MCF 10A (cell line): ENCODE results near the gene ADAMTS18. TPM values are rescaled to one million over a fixed set of nuclear protein-coding genes. Genes with fewer than 3 reads are reported as not detected.

ENCODE experiments used
- BruUV-seq: library from RNA; stranded (reverse); fragments of 400-500 nt; replicated peaks from 2 replicates; lab custom pipeline; 2021; lab: Mats Ljungman, UMichigan
- CTCF ChIA-PET: fragments of 300-600 bp; sonication (Branson Sonifier 250); formaldehyde crosslinking; extraction: SDS; loops from one replicate; lab custom pipeline; 2021; ENCODE audit warnings: antibody characterized with exemption, inconsistent platforms; lab: Yijun Ruan, JAX
- POLR2A ChIA-PET: fragments of 300-600, 350-650 bp; sonication (Branson Sonifier 250); formaldehyde crosslinking; extraction: SDS; loops from one replicate; lab custom pipeline; 2020; ENCODE audit warnings: antibody characterized with exemption, inconsistent platforms; lab: Yijun Ruan, JAX
- DNase-seq: peaks from one replicate; pipeline ENCODE4 v3.0.0-alpha.2; 2018; ENCODE audit not compliant: unreplicated experiment
- H3K27ac Mint-ChIP-seq: one replicate; pipeline ENCODE4 v1.8.0; 2022; ENCODE audit warnings: mild to moderate bottlenecking, low read depth, mixed read lengths; ENCODE audit not compliant: unreplicated experiment
- H3K27me3 Mint-ChIP-seq: one replicate; pipeline ENCODE4 v1.8.0; 2022; ENCODE audit warnings: mixed read lengths; ENCODE audit not compliant: insufficient read depth, unreplicated experiment
- H3K36me3 Mint-ChIP-seq: one replicate; pipeline ENCODE4 v1.8.0; 2022; ENCODE audit warnings: mild to moderate bottlenecking, moderate library complexity, mixed read lengths; ENCODE audit not compliant: insufficient read depth, unreplicated experiment
- H3K4me1 Mint-ChIP-seq: one replicate; pipeline ENCODE4 v1.8.0; 2022; ENCODE audit warnings: mixed read lengths; ENCODE audit not compliant: insufficient read depth, unreplicated experiment
- H3K4me3 Mint-ChIP-seq: one replicate; pipeline ENCODE4 v1.8.0; 2022; ENCODE audit warnings: mild to moderate bottlenecking, moderate library complexity, mixed read lengths; ENCODE audit not compliant: unreplicated experiment
- H3K9me3 Mint-ChIP-seq: one replicate; pipeline ENCODE4 v1.8.0; 2022; ENCODE audit warnings: mixed read lengths; ENCODE audit not compliant: unreplicated experiment
- intact Hi-C: fragments of 100-400 bp; cut with micrococcal nuclease; formaldehyde crosslinking; loops from 2 replicates; pipeline ENCODE4 v1.14.1; 2022
- total RNA-seq: library from RNA; stranded (reverse); gene quantifications from 2 replicates; pipeline ENCODE4 v1.2.3, GENCODE V29; 2022
- TF ChIP-seq, protein P1 (sequence below): fragments of 200-600 bp; IDR thresholded peaks from one replicate; pipeline ENCODE4 v1.8.0; 2022; ENCODE audit warnings: antibody characterized with exemption, mild to moderate bottlenecking; ENCODE audit not compliant: unreplicated experiment

ADAMTS18 gene
- total RNA-seq, 1 experiment from 2014 or later: not detected

DNA sequence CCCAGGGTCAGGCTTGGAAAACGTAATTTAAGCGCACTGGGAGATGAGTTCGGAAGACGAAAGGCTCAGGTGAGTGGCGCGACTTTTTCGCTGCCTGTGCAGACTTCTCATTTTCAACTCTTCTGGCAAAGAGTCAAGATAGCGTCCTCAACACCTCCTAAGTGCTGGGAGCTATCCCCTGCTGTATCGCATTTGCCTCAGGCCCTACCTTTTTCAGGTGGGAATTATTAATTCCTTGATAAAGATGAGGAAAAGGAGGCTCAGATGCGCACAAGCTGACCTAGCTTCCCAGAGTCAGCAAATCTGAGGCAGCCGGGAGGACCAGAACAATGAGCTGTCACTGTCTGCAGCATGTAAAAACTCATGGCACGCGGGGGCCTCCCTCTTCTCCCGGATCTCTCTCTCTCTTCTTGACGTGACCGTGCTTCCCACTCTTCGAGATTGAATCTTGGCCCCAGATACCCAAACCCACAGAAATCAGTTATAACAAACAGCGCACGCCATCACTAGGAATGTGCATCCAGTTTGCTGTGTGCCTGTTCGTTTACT, 512 bp upstream of the ADAMTS18 start:
- intact Hi-C loops: loop anchor here (5.0 kb wide), 2 partner anchors 198 to 227 kb away; no protein-coding TSS in a partner anchor
- TF ChIP-seq, protein P1, sequence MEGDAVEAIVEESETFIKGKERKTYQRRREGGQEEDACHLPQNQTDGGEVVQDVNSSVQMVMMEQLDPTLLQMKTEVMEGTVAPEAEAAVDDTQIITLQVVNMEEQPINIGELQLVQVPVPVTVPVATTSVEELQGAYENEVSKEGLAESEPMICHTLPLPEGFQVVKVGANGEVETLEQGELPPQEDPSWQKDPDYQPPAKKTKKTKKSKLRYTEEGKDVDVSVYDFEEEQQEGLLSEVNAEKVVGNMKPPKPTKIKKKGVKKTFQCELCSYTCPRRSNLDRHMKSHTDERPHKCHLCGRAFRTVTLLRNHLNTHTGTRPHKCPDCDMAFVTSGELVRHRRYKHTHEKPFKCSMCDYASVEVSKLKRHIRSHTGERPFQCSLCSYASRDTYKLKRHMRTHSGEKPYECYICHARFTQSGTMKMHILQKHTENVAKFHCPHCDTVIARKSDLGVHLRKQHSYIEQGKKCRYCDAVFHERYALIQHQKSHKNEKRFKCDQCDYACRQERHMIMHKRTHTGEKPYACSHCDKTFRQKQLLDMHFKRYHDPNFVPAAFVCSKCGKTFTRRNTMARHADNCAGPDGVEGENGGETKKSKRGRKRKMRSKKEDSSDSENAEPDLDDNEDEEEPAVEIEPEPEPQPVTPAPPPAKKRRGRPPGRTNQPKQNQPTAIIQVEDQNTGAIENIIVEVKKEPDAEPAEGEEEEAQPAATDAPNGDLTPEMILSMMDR: no peak
- no peaks in the 10 kb centered on the region for H3K36me3 Mint-ChIP-seq
- ChIA-PET CTCF (no interaction called here), POLR2A (no interaction called here)
- H3K27me3 Mint-ChIP-seq: peaks cover 81% of the 10 kb centered on the region
- no peak overlapping the region for H3K4me3 Mint-ChIP-seq
- H3K9me3 Mint-ChIP-seq: no peaks in the 10 kb centered on the region
- no peak for DNase-seq
- BruUV-seq: no TSS peak
- H3K27ac Mint-ChIP-seq: no peak overlapping the region
- no peaks in the 10 kb centered on the region for H3K4me1 Mint-ChIP-seq

GRCh38 chr16:77434022-77434529, 758 bp downstream of the ADAMTS18 start:
- DNase-seq: no peak
- ChIA-PET CTCF (interaction anchor here (0.6 kb wide), 1 partner anchor 16 kb away, joined by 3 read pairs; no protein-coding TSS in a partner anchor), POLR2A (no interaction called here)
- H3K9me3 Mint-ChIP-seq: no peaks in the 10 kb centered on the region
- peaks cover 81% of the 10 kb centered on the region for H3K27me3 Mint-ChIP-seq
- no peak overlapping the region for H3K27ac Mint-ChIP-seq
- no peaks in the 10 kb centered on the region for H3K36me3 Mint-ChIP-seq
- BruUV-seq: no TSS peak
- H3K4me1 Mint-ChIP-seq: no peaks in the 10 kb centered on the region
- intact Hi-C loops: no loop called here
- no peak overlapping the region for H3K4me3 Mint-ChIP-seq
- TF ChIP-seq, protein P1: no peak

DNA sequence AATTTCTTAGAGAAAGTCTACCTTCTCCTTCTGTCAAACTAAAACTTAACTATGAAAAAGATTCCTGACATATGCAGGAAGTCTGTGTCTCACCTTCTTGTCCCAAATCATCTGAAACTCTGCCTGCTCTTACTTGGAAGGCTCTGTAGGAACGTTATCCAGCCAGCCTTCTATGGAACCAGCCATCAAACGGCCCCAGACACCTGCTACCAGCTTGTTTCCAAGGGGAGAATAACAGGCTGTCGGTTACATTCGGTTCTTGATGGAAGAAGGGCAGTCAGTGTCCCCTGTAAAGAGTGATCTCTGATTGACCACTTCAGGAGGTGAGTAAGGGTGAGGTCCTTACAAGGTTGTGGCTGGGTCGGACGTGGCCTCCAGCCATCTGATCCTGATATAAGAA, 1.7 kb downstream of the ADAMTS18 start:
- Mint-ChIP-seq H3K36me3 (no peaks in the 10 kb centered on the region), H3K4me1 (no peaks in the 10 kb centered on the region), H3K4me3 (no peak overlapping the region), H3K27me3 (peaks cover 81% of the 10 kb centered on the region), H3K27ac (no peak overlapping the region), H3K9me3 (no peaks in the 10 kb centered on the region)
- no TSS peak for BruUV-seq
- TF ChIP-seq, protein P1: no peak
- no peak for DNase-seq
- intact Hi-C loops: no loop called here
- ChIA-PET POLR2A (interaction anchor here (0.6 to 1.0 kb wide), 2 partner anchors 10 to 1624 kb away, joined by 3 to 4 read pairs; no protein-coding TSS in a partner anchor), CTCF (no interaction called here)

DNA sequence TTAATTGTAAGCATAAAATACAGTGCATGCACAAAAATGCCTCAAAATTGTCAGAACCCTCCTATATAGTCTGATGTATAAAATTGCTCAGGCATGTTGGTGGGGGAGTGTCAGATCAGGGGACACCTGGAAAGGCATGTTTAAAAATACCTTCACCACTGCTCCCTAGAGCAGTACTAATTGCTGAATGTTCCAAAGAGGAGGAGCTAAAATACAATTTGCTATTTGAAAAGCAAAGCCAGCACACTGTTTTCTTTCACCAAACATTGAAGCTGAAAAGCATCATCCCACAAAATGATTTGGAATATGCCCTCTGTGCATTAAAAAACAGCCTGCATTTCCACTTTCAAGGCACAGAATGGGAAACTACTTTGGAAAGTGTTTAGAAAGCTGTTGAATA, 2.6 kb downstream of the ADAMTS18 start:
- CTCF ChIA-PET: no interaction called here
- Mint-ChIP-seq H3K4me1 (no peaks in the 10 kb centered on the region), H3K36me3 (no peaks in the 10 kb centered on the region), H3K27me3 (peaks cover 88% of the 10 kb centered on the region), H3K9me3 (no peaks in the 10 kb centered on the region), H3K27ac (no peak overlapping the region), H3K4me3 (no peak overlapping the region)
- no peak for DNase-seq
- intact Hi-C loops: no loop called here
- TF ChIP-seq, protein P1: no peak
- BruUV-seq: no TSS peak
- POLR2A ChIA-PET: interaction anchor here (1.0 kb wide), 1 partner anchor 1625 kb away, joined by 4 read pairs; no protein-coding TSS in a partner anchor
